Measurements from ENCODE around the gene CDKAL1. TPM values are rescaled to one million over a fixed set of nuclear protein-coding genes. Genes with fewer than 3 reads are reported as not detected.
"Not testable (repeated sequence)": the region's sequence is repeated elsewhere in the genome, so short reads cannot be mapped to it uniquely, and the experiment has no call there.

Gene CDKAL1
- total RNA-seq, 1 experiment from 2014 or later, result 20.6 TPM

DNA sequence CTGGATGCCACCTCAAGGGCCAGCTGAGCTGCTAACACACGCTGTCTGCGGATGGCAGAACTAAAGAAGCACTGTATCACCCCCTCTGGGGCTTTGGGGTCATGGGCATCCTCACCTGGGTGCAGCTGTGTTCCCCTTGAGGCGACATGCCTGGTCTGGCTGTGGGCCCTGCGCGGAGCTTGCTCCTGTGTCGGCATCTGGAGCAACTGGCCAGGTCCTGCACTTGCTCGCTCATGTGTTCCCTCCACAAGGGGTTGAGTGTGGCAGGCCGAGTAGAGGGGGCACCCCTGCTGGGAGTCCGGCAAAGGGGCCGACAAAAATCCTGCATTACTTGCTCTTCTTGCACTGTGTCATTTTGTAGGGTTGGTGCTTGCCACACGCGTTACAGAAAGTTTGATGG lies 189.0 kb downstream of the CDKAL1 start:
- DNase-seq (ENCODE audit: low spot score) (no peak), ATAC-seq (no peak)
- Mint-ChIP-seq H3K4me1 (peaks cover 57% of the 10 kb centered on the region), H3K27me3 (ENCODE audit: low read depth) (no peaks in the 10 kb centered on the region), H3K9me3 (no peaks in the 10 kb centered on the region), H3K4me3 (no peak overlapping the region), H3K36me3 (peaks cover 2% of the 10 kb centered on the region; the same call in 1 of the 2 replicates), H3K27ac (peak overlapping the region; percentile 50; the same call in 1 of the 2 replicates)
- TF ChIP-seq, protein P1, sequence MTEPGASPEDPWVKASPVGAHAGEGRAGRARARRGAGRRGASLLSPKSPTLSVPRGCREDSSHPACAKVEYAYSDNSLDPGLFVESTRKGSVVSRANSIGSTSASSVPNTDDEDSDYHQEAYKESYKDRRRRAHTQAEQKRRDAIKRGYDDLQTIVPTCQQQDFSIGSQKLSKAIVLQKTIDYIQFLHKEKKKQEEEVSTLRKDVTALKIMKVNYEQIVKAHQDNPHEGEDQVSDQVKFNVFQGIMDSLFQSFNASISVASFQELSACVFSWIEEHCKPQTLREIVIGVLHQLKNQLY (CRISPR knock-in tag; IDR thresholded peaks at IDR 0.05), result no peak
- TF ChIP-seq ZNF396 (CRISPR knock-in tag; IDR thresholded peaks at IDR 0.05; ENCODE audit: borderline replicate concordance), result no peak
- no peak for TF ChIP-seq EMX1 (CRISPR knock-in tag; IDR thresholded peaks at IDR 0.05)
- no peak for TF ChIP-seq ATF1 (CRISPR knock-in tag; IDR thresholded peaks at IDR 0.05)
- TF ChIP-seq ZNF416 (CRISPR knock-in tag; IDR thresholded peaks at IDR 0.05), result no peak
- TF ChIP-seq ZNF671 (CRISPR knock-in tag; IDR thresholded peaks at IDR 0.05), result no peak
- TF ChIP-seq, protein P2, sequence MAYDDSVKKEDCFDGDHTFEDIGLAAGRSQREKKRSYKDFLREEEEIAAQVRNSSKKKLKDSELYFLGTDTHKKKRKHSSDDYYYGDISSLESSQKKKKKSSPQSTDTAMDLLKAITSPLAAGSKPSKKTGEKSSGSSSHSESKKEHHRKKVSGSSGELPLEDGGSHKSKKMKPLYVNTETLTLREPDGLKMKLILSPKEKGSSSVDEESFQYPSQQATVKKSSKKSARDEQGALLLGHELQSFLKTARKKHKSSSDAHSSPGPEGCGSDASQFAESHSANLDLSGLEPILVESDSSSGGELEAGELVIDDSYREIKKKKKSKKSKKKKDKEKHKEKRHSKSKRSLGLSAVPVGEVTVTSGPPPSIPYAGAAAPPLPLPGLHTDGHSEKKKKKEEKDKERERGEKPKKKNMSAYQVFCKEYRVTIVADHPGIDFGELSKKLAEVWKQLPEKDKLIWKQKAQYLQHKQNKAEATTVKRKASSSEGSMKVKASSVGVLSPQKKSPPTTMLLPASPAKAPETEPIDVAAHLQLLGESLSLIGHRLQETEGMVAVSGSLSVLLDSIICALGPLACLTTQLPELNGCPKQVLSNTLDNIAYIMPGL (CRISPR knock-in tag; IDR thresholded peaks at IDR 0.05), result no peak
- TF ChIP-seq CBFB (CRISPR knock-in tag; IDR thresholded peaks at IDR 0.05; ENCODE audit: low read depth), result no peak
- TF ChIP-seq, protein P3, sequence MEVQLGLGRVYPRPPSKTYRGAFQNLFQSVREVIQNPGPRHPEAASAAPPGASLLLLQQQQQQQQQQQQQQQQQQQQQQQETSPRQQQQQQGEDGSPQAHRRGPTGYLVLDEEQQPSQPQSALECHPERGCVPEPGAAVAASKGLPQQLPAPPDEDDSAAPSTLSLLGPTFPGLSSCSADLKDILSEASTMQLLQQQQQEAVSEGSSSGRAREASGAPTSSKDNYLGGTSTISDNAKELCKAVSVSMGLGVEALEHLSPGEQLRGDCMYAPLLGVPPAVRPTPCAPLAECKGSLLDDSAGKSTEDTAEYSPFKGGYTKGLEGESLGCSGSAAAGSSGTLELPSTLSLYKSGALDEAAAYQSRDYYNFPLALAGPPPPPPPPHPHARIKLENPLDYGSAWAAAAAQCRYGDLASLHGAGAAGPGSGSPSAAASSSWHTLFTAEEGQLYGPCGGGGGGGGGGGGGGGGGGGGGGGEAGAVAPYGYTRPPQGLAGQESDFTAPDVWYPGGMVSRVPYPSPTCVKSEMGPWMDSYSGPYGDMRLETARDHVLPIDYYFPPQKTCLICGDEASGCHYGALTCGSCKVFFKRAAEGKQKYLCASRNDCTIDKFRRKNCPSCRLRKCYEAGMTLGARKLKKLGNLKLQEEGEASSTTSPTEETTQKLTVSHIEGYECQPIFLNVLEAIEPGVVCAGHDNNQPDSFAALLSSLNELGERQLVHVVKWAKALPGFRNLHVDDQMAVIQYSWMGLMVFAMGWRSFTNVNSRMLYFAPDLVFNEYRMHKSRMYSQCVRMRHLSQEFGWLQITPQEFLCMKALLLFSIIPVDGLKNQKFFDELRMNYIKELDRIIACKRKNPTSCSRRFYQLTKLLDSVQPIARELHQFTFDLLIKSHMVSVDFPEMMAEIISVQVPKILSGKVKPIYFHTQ (CRISPR knock-in tag; IDR thresholded peaks at IDR 0.05), result no peak
- ChIA-PET POLR2A (no interaction called here), CTCF (interaction anchor here (0.5 to 0.6 kb wide), 2 partner anchors 9 to 173 kb away, joined by 3 to 4 read pairs; no protein-coding TSS in a partner anchor)

DNA sequence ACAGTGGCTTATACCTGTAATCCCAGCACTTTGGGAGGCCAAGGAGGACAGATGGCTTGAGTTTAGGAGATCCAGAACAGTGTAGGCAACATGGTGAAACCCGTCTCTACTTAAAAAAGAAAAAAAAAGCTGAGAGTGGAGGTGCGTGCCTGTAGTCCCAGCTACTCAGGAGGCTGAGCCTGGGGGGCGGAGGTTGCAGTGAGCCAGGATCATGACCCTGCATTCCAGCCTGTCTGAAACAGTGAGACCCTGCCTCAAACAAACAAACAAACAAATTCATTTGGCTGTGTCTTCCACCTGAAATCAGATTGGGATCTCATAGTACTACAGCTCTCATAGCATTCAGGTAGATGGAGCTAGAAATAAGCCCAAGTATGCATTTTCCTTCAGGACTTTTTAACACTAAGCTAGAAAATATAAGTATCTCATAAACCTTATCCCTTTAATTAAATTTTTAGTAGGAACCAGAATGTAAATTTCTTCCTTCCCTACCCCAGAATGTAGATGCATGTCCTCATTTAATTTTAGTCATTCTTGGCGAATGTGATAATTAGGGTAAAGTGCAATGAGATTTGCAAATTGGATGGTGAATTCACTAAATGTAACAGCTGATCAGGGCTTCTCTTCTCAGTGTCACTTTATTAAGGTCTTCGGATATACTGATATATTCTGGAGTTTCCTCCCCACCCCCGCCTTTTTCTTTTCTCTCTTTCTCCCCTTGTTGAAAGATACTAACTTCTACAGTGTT lies 190.4 kb downstream of the CDKAL1 start:
- Mint-ChIP-seq H3K27ac (peak overlapping the region; percentile 83), H3K27me3 (ENCODE audit: low read depth) (no peaks in the 10 kb centered on the region), H3K36me3 (peaks cover 2% of the 10 kb centered on the region; the same call in 1 of the 2 replicates), H3K4me1 (peaks cover 55% of the 10 kb centered on the region), H3K4me3 (no peak overlapping the region), H3K9me3 (no peaks in the 10 kb centered on the region)
- peak; percentile 72 for ATAC-seq
- DNase-seq (ENCODE audit: low spot score), result peak; percentile 32
- TF ChIP-seq ZNF121 (CRISPR knock-in tag; IDR thresholded peaks at IDR 0.05) (0 out of 2 replicates have a peak, but pooled peaks have one; percentile 37), NFE2L1 (CRISPR knock-in tag; IDR thresholded peaks at IDR 0.05) (no peak)
- ChIA-PET POLR2A (no interaction called here), CTCF (interaction anchor here (0.5 kb wide), 1 partner anchor 1144 kb away, joined by 3 read pairs; no protein-coding TSS in a partner anchor)

DNA sequence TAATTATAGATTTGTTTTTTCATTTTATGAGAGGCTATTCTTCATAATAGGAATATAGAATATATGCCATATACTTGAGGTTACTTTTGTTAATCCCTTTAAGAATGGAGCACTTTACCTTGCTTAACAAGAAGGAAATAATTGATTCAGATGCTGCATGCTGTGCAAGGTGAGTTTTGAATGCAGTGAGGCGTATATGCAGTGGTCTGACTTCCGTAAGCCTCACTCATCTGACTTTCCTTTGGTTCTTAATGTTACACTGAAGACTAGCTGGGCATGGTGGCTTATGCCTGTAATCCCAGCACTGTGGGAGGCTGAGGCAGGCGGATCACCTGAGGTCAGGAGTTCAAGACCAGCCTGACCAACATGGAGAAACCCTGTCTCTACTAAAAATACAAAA lies 191.0 kb downstream of the CDKAL1 start:
- DNase-seq (ENCODE audit: low spot score); H3K4me3 Mint-ChIP-seq; ATAC-seq; H3K27me3 Mint-ChIP-seq (ENCODE audit: low read depth); H3K36me3 Mint-ChIP-seq; H3K9me3 Mint-ChIP-seq; POLR2A ChIA-PET; CTCF ChIA-PET: not testable (repeated sequence)
- Mint-ChIP-seq H3K4me1 (peaks cover 52% of the 10 kb centered on the region), H3K27ac (peak overlapping the region; percentile 78)

DNA sequence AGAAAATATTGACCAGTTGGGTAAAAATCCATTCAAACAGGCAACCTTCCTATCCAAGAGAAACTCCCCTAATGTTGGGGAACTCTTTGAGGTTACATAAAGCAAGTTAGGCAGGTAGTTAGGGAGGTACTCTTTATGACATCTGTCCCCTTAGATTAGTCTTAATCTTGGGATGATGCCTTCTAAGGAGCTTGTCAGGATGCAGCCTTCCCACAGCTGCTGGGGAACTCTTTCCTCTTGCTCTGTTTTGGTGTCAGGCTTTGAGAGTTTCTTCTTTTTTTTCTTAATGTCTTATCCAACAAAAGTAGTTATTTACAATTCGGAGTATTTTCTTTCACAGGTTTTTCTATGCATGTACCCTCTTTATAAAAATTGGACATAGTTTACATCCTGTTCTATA lies 194.8 kb downstream of the CDKAL1 start:
- peaks cover 46% of the 10 kb centered on the region for H3K4me1 Mint-ChIP-seq
- H3K9me3 Mint-ChIP-seq, result no peaks in the 10 kb centered on the region
- ChIA-PET POLR2A (no interaction called here), CTCF (no interaction called here)
- no peak overlapping the region for H3K27ac Mint-ChIP-seq
- no peaks in the 10 kb centered on the region for H3K27me3 Mint-ChIP-seq (ENCODE audit: low read depth)
- no peak for DNase-seq (ENCODE audit: low spot score)
- H3K4me3 Mint-ChIP-seq, result no peak overlapping the region
- ATAC-seq, result no peak
- H3K36me3 Mint-ChIP-seq, result no peaks in the 10 kb centered on the region
- TF ChIP-seq ZNF219 (CRISPR knock-in tag; IDR thresholded peaks at IDR 0.05; ENCODE audit: borderline replicate concordance) (no peak), ELF4 (CRISPR knock-in tag; IDR thresholded peaks at IDR 0.05; ENCODE audit: low read depth) (no peak), MYBL2 (CRISPR knock-in tag; IDR thresholded peaks at IDR 0.05) (no peak), KAT7 (CRISPR knock-in tag; IDR thresholded peaks at IDR 0.05; ENCODE audit: borderline replicate concordance) (no peak), ZBTB21 (CRISPR knock-in tag; IDR thresholded peaks at IDR 0.05; ENCODE audit: borderline replicate concordance) (no peak), PRRX2 (CRISPR knock-in tag; IDR thresholded peaks at IDR 0.05) (no peak), NFE2L1 (CRISPR knock-in tag; IDR thresholded peaks at IDR 0.05) (no peak), GABPB1 (CRISPR knock-in tag; IDR thresholded peaks at IDR 0.05) (no peak), FOXK1 (CRISPR knock-in tag; IDR thresholded peaks at IDR 0.05) (no peak), FOXJ3 (CRISPR knock-in tag; IDR thresholded peaks at IDR 0.05; ENCODE audit: borderline replicate concordance) (no peak)
- TF ChIP-seq, protein P3 (CRISPR knock-in tag; IDR thresholded peaks at IDR 0.05), result no peak
